Coronary artery (tissue), 2 donors: ENCODE measurements around the gene MAP3K4.
"Not testable (repeated sequence)": the region's sequence is repeated elsewhere in the genome, so short reads cannot be mapped to it uniquely, and the experiment has no call there.

Experiments used
- DNase-seq: peaks from one replicate; pipeline ENCODE4 v3.0.0-alpha.2; 2017; ENCODE audit warnings: low spot score
- H3K27ac ChIP-seq, 2 donors: fragments of 200-600 bp; sonication (generic); one replicate each; pipeline ENCODE4 v1.5.1; 2016 to 2019
- H3K4me3 ChIP-seq: fragments of 200-600 bp; sonication (generic); 2 replicates; pipeline ENCODE4 v1.5.1; 2016; ENCODE audit warnings: mild to moderate bottlenecking, moderate library complexity
- TF ChIP-seq, protein P1 (sequence below): fragments of 200-600 bp; sonication (generic); IDR thresholded peaks from one replicate; pipeline ENCODE4 v1.5.1; 2019; ENCODE audit warnings: antibody characterized with exemption

Gene MAP3K4

DNA sequence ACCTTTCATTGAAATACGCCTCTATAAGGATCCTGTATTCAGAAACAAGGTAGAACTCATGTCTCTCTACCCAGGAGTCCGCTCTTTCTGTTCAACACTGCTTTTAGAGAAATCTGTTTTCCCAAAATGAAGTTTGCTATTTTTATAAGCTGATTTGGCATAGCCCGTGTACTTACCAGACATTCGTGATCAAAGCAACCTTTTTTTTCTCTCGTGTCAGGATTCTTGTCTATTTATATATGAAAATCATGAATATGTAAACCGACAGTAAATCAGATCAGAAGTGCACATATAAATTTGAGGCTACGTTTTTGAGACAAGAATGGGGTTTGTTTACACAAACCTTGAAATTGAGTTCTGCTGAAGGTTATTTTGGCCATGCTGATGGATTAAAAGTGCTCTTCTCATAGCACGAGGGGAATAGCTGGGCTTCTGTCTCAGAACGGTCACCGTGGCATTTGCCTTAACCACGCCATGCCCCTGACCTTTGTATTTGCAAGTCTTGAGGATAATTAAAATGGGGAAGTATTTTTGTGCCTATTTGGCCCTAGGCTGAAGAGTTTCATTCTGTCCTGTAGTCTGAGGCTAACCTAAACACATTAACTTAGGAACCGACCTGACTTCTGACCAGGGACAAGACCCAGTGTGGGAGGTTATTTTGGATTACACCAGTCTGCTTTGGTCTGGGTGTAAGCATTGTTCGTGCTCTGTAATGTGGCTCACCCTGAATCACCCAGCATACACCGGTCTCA lies 118.6 kb downstream of the MAP3K4 start:
- Histone ChIP-seq H3K27ac (no peak overlapping the region), H3K4me3 (no peak overlapping the region)
- no peak for DNase-seq
- TF ChIP-seq, protein P1, sequence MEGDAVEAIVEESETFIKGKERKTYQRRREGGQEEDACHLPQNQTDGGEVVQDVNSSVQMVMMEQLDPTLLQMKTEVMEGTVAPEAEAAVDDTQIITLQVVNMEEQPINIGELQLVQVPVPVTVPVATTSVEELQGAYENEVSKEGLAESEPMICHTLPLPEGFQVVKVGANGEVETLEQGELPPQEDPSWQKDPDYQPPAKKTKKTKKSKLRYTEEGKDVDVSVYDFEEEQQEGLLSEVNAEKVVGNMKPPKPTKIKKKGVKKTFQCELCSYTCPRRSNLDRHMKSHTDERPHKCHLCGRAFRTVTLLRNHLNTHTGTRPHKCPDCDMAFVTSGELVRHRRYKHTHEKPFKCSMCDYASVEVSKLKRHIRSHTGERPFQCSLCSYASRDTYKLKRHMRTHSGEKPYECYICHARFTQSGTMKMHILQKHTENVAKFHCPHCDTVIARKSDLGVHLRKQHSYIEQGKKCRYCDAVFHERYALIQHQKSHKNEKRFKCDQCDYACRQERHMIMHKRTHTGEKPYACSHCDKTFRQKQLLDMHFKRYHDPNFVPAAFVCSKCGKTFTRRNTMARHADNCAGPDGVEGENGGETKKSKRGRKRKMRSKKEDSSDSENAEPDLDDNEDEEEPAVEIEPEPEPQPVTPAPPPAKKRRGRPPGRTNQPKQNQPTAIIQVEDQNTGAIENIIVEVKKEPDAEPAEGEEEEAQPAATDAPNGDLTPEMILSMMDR, result no peak

DNA sequence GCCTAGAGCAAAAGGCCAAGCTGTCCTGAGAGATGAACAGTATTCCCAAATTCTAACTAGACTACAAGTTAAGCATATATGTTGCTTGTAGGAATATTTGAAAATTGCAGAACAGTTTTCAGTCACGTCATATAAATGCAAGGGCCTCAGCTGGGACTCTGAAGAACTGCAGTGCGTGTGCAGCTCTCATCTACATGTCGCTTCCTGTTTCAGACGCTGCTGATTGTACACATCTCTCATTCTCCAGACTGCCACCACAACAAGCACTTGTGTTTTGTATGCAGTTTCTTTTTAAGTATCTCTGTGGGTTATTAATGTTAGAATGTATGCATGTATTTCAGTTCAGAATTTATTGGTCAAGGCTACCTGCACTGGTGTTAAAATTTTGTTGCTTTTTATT lies 119.7 kb downstream of the MAP3K4 start:
- H3K27ac ChIP-seq, result no peak overlapping the region
- TF ChIP-seq, protein P1, result no peak
- H3K4me3 ChIP-seq, result no peak overlapping the region
- no peak for DNase-seq

DNA sequence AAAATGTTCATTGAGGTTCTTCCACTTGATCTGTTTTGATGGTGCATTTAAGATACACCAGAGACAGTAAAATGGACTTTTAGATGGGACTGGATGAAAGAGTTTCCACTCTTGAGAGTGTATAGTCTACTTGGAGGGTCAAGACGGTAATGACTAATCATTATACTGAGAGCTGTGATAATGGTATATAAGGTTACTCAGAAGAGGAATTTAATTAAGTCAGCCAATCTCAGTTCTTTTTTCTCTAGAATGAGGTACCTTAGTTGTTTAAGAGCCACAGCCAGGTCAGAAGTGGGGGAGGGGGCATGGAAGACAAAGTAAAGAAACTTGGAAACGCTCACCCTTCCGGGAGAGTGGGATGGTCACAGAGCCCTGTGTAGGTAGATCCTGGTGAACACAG lies 123.9 kb downstream of the MAP3K4 start:
- H3K4me3 ChIP-seq, result no peak overlapping the region
- TF ChIP-seq, protein P1, result no peak
- H3K27ac ChIP-seq, result no peak overlapping the region
- no peak for DNase-seq

DNA sequence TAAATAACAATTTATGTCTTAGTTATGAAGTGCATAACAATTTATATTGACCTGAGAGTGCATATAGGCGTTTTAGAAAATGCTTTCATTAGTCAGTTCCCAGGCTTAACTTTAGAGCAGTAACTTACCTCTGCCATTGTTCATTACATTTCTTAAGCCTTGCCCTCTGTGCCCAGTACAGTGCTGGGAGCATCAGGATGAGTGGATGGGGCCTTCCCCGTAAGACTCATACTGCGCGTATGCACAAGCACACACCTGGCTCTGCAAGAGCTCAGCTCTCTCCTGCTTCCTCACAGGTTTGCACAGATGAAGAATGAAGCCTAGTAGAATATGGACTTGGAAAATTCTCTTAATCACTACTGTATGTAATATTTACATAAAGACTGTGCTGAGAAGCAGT lies 125.0 kb downstream of the MAP3K4 start:
- DNase-seq, result no peak
- Histone ChIP-seq H3K4me3 (no peak overlapping the region), H3K27ac (no peak overlapping the region)
- TF ChIP-seq, protein P1, result no peak

DNA sequence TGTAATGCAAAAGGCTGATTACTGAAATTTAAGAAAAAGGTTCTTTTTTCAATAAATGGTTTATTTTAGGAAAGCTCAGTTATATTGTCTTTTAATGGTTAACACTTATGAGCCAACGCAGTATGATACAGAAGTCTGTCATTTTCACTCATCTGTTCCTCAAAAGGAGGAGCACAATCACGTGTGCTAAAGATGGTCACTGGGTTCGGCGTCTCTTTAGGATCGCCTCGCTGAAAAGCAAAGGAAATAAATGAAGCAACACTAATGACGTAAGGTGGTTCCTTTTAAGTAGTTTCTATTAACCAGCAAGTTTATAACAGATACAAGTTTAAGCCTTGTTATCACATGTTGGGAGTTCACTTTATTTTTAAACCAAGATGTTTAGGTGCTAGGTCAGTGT lies 125.7 kb downstream of the MAP3K4 start:
- DNase-seq, result no peak
- Histone ChIP-seq H3K4me3 (no peak overlapping the region), H3K27ac (no peak overlapping the region)
- TF ChIP-seq, protein P1, result no peak

DNA sequence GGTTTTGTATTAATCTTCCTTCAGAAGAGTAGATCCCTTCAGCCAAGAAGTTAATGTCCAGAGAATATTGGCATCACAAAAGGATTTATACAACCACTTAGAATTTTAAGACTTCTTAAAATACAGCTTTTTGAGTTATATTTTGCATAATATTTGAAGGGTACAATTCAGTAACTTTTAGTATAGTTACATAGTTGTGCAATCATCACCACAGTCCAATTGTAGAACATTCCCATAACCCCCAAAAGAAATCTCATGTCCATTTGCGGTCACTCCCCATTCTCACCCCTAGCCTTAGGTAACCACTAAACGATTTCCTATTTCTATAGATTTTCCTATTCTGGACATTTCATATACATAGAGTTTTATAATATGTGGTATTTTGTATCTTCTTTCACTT lies 126.4 kb downstream of the MAP3K4 start:
- TF ChIP-seq, protein P1, result no peak
- DNase-seq, result no peak
- Histone ChIP-seq H3K4me3 (no peak overlapping the region), H3K27ac (no peak overlapping the region)

DNA sequence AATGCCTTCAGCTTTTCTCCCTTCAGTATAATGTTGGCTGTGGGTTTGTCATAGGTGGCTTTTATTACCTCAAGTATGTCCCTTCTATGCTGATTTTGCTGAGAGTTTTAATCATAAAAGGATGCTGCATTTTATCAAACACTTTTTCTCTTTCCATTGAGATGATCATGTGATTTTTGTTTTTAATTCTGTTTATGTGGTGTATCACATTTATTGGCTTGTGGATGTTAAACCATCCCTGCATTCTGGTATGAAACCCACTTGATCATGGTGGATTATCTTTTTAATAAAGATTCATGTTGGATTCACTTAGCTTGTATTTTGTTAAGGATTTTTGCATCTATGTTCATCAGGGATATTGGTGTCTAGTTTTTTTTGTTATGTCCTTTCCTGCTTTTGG lies 131.8 kb downstream of the MAP3K4 start:
- not testable (repeated sequence) for DNase-seq, H3K4me3 ChIP-seq, H3K27ac ChIP-seq
